ENCODE data around the gene GNAZ. TPM values are rescaled to one million over a fixed set of nuclear protein-coding genes. Genes with fewer than 3 reads are reported as not detected.

GNAZ gene
- total and polyA plus RNA-seq, 8 donors: 1.7 to 4.7 (median 3.9) TPM

DNA sequence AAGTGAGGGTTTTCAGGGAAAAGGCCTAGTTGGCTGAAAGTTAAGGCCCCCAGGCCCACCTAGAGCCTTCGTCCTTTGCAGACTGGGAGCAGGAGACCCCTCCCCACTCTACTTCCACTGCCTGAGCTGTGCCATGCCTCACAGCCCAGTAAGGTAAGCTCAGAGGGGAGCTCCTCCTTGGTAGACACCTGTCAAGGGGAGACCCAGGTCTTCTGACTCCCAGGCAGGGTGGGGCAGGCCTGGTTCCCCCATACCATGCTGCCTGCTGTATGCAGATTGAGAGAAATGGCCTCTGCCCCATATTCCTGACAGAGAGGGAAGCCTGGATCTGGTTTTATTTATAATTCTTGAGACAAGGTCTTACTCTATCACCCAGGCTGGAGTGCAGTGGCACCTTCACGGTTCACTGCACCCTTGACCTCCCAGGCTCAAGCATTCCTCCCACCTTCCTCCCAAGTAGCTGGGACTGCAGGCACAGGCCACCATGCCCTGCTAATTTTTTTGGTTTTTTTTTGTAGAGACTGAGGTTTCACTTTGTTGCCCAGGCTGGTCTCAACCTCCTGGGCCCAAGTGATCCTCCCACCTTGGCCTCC is 75.7 kb downstream of the GNAZ start:
- peaks cover 8 to 70% of the 10 kb centered on the region in 2 donors for H3K4me1 ChIP-seq
- no peak for ATAC-seq
- H3K9me3 ChIP-seq: no peaks in the 10 kb centered on the region
- H3K4me3 ChIP-seq: peak overlapping the region; percentile 29 to 44
- no peaks in the 10 kb centered on the region for H3K36me3 ChIP-seq
- TF ChIP-seq, protein P1, sequence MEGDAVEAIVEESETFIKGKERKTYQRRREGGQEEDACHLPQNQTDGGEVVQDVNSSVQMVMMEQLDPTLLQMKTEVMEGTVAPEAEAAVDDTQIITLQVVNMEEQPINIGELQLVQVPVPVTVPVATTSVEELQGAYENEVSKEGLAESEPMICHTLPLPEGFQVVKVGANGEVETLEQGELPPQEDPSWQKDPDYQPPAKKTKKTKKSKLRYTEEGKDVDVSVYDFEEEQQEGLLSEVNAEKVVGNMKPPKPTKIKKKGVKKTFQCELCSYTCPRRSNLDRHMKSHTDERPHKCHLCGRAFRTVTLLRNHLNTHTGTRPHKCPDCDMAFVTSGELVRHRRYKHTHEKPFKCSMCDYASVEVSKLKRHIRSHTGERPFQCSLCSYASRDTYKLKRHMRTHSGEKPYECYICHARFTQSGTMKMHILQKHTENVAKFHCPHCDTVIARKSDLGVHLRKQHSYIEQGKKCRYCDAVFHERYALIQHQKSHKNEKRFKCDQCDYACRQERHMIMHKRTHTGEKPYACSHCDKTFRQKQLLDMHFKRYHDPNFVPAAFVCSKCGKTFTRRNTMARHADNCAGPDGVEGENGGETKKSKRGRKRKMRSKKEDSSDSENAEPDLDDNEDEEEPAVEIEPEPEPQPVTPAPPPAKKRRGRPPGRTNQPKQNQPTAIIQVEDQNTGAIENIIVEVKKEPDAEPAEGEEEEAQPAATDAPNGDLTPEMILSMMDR (IDR thresholded peaks at IDR 0.05): no peak
- intact Hi-C loops (cut with DNase I): no loop called here
- H3K27ac ChIP-seq: peak overlapping the region in 1 of 2 donors; percentile 69
- peak in 1 of 4 donors; percentile 18 for DNase-seq
- no peaks in the 10 kb centered on the region for H3K27me3 ChIP-seq

DNA sequence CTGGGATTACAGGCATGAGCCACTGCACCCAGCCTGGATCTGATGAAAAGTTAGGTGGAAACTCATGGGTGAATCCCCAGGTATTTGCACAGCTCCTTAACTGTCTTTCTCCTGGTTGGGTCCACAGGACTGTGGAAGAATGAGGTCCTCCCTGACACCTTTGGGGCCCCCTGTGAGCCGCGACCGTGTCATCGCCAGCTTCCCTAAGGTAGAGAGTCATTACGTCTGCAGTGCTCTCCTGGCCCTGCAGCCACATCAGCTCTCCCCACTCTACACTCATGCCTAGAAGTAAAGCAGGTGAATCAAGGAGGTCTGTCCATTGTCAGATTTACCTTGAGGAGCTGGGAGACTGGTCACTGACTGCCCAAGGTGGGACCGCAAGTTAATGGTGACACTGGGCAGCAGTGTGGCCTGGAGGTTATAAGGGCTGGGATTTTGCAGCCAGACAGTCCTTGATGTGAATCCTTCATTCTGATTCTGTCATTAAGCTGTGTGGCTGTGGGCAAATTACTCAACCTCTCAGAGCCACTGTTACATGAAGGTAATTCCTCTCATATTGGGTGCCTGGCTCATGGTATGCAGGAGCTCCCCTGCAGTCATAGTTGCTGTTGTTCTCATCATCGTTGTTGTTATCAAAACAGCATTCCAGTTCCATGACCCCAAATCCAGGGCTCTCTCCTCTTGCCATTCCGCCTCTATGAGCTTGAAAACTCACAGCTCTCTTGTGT is 76.3 kb downstream of the GNAZ start:
- H3K27ac ChIP-seq: no peak overlapping the region
- peaks cover 6 to 71% of the 10 kb centered on the region in 2 donors for H3K4me1 ChIP-seq
- DNase-seq (peak in 1 of 4 donors; percentile 49), ATAC-seq (no peak)
- intact Hi-C loops (cut with DNase I): no loop called here
- H3K27me3 ChIP-seq: no peaks in the 10 kb centered on the region
- no peaks in the 10 kb centered on the region for H3K36me3 ChIP-seq
- H3K4me3 ChIP-seq: no peak overlapping the region
- H3K9me3 ChIP-seq: no peaks in the 10 kb centered on the region
- TF ChIP-seq, protein P1 (IDR thresholded peaks at IDR 0.05): no peak

DNA sequence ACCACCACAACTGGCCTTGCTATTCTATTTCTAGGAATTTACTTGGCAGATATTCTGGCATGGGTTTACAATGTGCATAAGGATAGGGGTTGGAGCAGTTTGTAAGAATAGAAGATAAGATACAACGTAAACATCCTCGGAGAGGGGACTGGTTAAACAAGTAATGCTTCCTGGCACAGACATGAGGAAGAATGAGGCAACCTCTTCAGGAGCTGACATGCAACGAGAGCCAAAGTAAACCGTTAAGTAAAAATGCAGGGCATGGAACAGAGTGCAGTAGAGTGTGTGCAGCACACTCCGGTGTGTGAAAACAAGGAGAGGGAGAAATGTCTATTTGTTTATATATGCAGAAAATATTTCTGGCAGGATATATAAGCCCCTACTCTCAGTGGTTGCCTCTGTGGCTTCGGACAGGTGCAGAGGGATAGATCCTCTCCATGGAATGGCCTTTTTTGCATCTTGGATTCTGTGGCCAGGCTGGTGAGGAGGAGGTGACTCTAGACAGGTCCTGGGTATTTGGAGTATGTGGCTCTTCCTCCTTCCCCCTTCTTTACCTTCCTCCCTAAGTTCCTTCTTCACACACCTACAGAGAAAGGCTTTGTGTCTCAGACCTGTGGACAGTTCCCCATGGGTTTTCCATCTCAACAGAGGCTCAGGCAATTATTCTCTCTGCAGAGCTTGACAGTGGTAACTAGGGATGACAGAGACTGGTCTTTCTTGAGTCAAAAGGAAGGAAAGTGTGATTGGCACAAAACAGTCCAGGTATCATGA is 77.5 kb downstream of the GNAZ start:
- Histone ChIP-seq H3K4me3 (no peak overlapping the region), H3K27me3 (no peaks in the 10 kb centered on the region), H3K27ac (peak overlapping the region in 1 of 2 donors; percentile 46), H3K9me3 (no peaks in the 10 kb centered on the region), H3K36me3 (no peaks in the 10 kb centered on the region), H3K4me1 (peaks cover 5 to 73% of the 10 kb centered on the region in 2 donors)
- DNase-seq: peak in 1 of 4 donors; percentile 60
- ATAC-seq: peak; percentile 33
- TF ChIP-seq, protein P1 (IDR thresholded peaks at IDR 0.05): no peak
- intact Hi-C loops (cut with DNase I): no loop called here

DNA sequence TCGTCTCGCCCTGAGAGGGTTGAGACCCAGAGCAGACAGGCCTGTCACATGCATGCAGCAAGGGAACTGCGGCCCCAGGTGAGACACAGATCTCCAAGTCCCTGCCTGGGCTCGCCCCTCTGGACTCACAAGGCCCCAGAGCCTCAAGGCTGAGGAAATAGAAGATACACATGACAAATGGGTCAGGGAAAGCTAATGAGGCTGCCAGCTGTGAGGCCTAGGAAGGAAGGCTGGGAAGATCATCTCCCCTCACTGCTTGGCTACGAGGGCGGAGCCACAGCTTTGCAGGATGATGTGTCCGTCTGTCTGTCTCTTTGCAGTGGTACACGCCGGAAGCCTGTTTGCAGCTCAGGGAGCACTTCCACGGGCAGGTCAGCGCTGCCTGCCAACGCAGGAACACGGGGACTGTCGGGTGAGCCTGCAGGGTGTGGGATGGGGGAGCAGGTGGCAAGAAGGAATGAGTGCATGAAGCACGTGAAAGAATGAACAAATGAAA is 79.5 kb downstream of the GNAZ start:
- Histone ChIP-seq H3K4me3 (no peak overlapping the region), H3K9me3 (no peaks in the 10 kb centered on the region), H3K27me3 (no peaks in the 10 kb centered on the region), H3K27ac (peak overlapping the region in 1 of 2 donors; percentile 96), H3K36me3 (no peaks in the 10 kb centered on the region), H3K4me1 (peaks cover 2 to 80% of the 10 kb centered on the region in 2 donors)
- DNase-seq (peak in 1 of 4 donors; percentile 55), ATAC-seq (no peak)
- intact Hi-C loops (cut with DNase I): no loop called here
- TF ChIP-seq, protein P1 (IDR thresholded peaks at IDR 0.05): no peak
